Gastroesophageal sphincter (tissue), 4 donors: Measurements from ENCODE around the gene PIGX. TPM values are rescaled to one million over a fixed set of nuclear protein-coding genes. Genes with fewer than 3 reads are reported as not detected.
A peak's percentile ranks its signal among the peaks of the same experiment; 100 is the strongest.
"Not testable (repeated sequence)": the region's sequence is repeated elsewhere in the genome, so short reads cannot be mapped to it uniquely, and the experiment has no call there.

Source experiments
- ATAC-seq: fragments of 150-250 bp; one replicate; pipeline ENCODE4 v1.9.1; 2016; ENCODE audit warnings: mild to moderate bottlenecking, moderate library complexity
- H3K27ac ChIP-seq, 4 donors: fragments of 200-600 bp; sonication (generic) in 3 of 4; 1 replicate in 3 of 4; 2 replicates in 1 of 4; pipeline ENCODE4 v1.5.1; 2016 to 2019
- H3K27me3 ChIP-seq: fragments of 200-600 bp; sonication (generic); one replicate; pipeline ENCODE4 v1.5.1; 2019
- H3K36me3 ChIP-seq, 2 donors: fragments of 200-600 bp; sonication (generic); one replicate each; pipeline ENCODE4 v1.5.1; 2019; ENCODE audit warnings: control low read depth in 1 of 2
- H3K4me1 ChIP-seq, 3 donors: fragments of 200-600 bp; sonication (generic); 1 replicate in 2 of 3; 2 replicates in 1 of 3; pipeline ENCODE4 v1.5.1; 2016 to 2019; ENCODE audit warnings: control low read depth in 2 of 3
- H3K4me3 ChIP-seq, 2 donors: fragments of 200-600 bp; sonication (generic); one replicate each; pipeline ENCODE4 v1.5.1; 2019; ENCODE audit warnings: mild to moderate bottlenecking in 1 of 2, moderate library complexity in 1 of 2
- H3K9me3 ChIP-seq, 3 donors: fragments of 200-600 bp; sonication (generic); one replicate each; pipeline ENCODE4 v1.5.1; 2017 to 2019; ENCODE audit warnings: control low read depth in 2 of 3
- EP300 ChIP-seq: sonication (generic); formaldehyde crosslinking; IDR thresholded peaks from one replicate; pipeline ENCODE4 v1.6.1; 2017; ENCODE audit warnings: antibody characterized with exemption, mild to moderate bottlenecking
- POLR2A ChIP-seq, 2 donors: fragments of 450-650 bp; IDR thresholded peaks; one replicate each; pipeline ENCODE4 v1.6.1; 2017; ENCODE audit warnings: antibody characterized with exemption in 2 of 2, mild to moderate bottlenecking in 2 of 2, moderate library complexity in 1 of 2
- POLR2AphosphoS5 ChIP-seq: sonication (generic); formaldehyde crosslinking; IDR thresholded peaks from one replicate; pipeline ENCODE4 v1.6.1; 2017; ENCODE audit warnings: antibody characterized with exemption
- WGBS, 2 donors: methylation state at CpG; one replicate each; pipeline ENCODE4 v1.1.5; 2018; ENCODE audit warnings: low coverage in 1 of 2; 5-methylcytosine and 5-hydroxymethylcytosine counted together
- total RNA-seq, 4 donors: library from RNA; depleted of rRNA; stranded (reverse); fragments of >200 nt; gene quantifications; one replicate each; pipeline ENCODE4 v1.1.0, GENCODE V29; 2016
- TF ChIP-seq, protein P1 (sequence below), 4 experiments: fragments of 200-600 bp in 2 of 4; fragments of 450-650 bp in 2 of 4; sonication (generic) in 1 of 4; IDR thresholded peaks; one replicate each; pipeline ENCODE4 v1.5.1; 2017 to 2019; ENCODE audit warnings: antibody characterized with exemption in 4 of 4, mild to moderate bottlenecking in 2 of 4, moderate library complexity in 2 of 4

The PIGX gene
- total RNA-seq, 4 donors from 2014 or later: 23.8 to 35.6 (median 30.4) TPM

GRCh38 chr3:196739671-196740480, 27.7 kb downstream of the PIGX start, which contains the start of gene PAK2:
Gene PAK2, plus strand, starts transcription at chr3:196739857. Its CDS starts 42,790 bp downstream, at chr3:196782647.
- H3K27me3 ChIP-seq: no peaks in the 10 kb centered on the region
- peaks cover 0 to 45% (median 6%) of the 10 kb centered on the region in 3 donors for H3K4me1 ChIP-seq
- ATAC-seq: peak; percentile 96
- peak within 1 kb of the TSS; percentile 81 to 84 for H3K4me3 ChIP-seq
- no peak for TF ChIP-seq EP300
- peak; percentile 39 to 64 for TF ChIP-seq POLR2A (IDR thresholded peaks at IDR 0.05)
- TF ChIP-seq, protein P1, sequence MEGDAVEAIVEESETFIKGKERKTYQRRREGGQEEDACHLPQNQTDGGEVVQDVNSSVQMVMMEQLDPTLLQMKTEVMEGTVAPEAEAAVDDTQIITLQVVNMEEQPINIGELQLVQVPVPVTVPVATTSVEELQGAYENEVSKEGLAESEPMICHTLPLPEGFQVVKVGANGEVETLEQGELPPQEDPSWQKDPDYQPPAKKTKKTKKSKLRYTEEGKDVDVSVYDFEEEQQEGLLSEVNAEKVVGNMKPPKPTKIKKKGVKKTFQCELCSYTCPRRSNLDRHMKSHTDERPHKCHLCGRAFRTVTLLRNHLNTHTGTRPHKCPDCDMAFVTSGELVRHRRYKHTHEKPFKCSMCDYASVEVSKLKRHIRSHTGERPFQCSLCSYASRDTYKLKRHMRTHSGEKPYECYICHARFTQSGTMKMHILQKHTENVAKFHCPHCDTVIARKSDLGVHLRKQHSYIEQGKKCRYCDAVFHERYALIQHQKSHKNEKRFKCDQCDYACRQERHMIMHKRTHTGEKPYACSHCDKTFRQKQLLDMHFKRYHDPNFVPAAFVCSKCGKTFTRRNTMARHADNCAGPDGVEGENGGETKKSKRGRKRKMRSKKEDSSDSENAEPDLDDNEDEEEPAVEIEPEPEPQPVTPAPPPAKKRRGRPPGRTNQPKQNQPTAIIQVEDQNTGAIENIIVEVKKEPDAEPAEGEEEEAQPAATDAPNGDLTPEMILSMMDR (IDR thresholded peaks at IDR 0.05): peak in 2 of 4 experiments; percentile 18 to 46
- peak; percentile 90 for TF ChIP-seq POLR2AphosphoS5
- peaks cover 0 to under 1% of the 10 kb centered on the region in 2 donors for H3K36me3 ChIP-seq
- H3K27ac ChIP-seq: peak within 1 kb of the TSS; percentile 91 to 97 (median 95)
- H3K9me3 ChIP-seq: no peaks in the 10 kb centered on the region
- 0 to 2% methylated on average over 8 to 13 of the region's 86 CpGs for WGBS, 2 donors

DNA sequence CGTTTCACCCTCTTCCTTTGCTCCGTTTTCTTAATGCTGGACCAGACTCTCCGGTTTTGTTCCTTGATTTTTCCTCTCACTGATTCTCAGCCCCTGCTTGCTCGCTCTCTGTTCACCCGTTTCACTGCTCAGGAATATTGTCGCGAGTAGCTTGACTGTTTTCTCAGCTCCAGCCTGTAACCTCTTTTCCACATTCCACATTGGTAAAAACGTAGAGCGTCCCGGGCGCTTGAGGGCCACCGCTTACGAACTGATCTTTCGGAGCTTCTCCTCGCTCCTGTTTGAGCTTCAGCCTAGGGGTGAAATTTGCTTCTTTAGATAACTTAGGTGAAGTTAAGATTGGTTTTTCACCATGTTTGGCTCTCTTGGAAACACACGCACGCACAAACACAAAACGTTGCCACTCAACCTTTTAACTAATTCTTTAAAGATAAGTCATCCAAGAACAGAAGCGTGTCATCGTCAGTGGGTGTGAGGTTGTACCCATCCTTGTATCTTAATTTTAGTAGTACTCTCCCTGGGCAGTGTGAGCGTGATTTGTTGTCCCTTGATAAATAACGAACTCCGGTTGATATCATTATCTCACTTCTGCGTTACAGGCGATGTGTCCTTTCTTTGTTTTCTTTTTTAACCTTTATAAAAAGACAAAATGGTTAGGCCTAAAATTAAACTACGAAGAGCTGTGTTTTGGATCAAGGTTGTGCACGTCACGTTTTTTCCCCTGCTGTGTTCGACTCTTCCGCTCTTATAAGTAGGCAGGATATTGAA, 28.5 kb downstream of the PIGX start:
- no peaks in the 10 kb centered on the region for H3K9me3 ChIP-seq
- TF ChIP-seq, protein P1 (IDR thresholded peaks at IDR 0.05): no peak
- TF ChIP-seq EP300 (no peak), POLR2AphosphoS5 (no peak), POLR2A (IDR thresholded peaks at IDR 0.05) (no peak)
- H3K27ac ChIP-seq: peak overlapping the region; percentile 91 to 97 (median 95)
- ATAC-seq: no peak
- no peaks in the 10 kb centered on the region for H3K36me3 ChIP-seq
- 0 to 1% methylated on average over 27 to 30 of the region's 30 CpGs for WGBS, 2 donors
- H3K27me3 ChIP-seq: no peaks in the 10 kb centered on the region
- H3K4me3 ChIP-seq: peak overlapping the region; percentile 81 to 84
- H3K4me1 ChIP-seq: peaks cover 0 to 52% (median 6%) of the 10 kb centered on the region in 3 donors

DNA sequence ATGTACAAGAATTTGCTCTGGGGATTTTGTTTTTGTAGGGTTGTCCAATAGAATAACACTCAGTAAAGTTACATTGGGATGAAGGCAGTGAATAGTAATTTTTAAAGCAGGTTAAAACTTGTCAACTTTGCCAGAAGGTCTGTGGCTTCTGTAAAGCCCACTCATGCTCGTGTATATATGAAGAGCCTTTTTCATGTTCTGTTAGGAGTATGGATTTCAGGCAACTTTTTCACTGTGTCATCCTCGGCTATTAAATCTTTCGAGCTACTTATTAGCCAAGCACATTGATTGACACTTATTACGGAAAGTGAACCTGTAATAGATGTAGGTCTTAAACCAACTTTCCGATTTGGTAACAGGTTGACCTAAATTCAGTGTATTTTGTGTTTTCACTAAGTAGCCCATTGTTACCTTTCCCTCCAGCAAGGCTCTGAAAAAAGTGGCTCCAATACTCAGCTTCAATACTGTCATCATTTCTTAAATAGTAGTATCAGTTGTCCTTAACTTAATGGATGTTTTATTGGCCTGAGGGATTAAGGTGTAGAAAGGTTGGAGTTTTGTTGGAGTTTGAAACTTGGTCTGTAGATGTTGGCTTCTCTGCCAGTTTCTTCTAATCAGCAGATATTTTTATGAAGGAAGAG, 29.2 kb downstream of the PIGX start:
- Histone ChIP-seq H3K27me3 (no peaks in the 10 kb centered on the region), H3K27ac (peak overlapping the region; percentile 91 to 97 (median 95)), H3K4me3 (peak overlapping the region; percentile 81 to 84), H3K9me3 (no peaks in the 10 kb centered on the region), H3K4me1 (peaks cover 0 to 56% (median 6%) of the 10 kb centered on the region in 3 donors), H3K36me3 (peaks cover 0 to 3% of the 10 kb centered on the region in 2 donors)
- WGBS, 2 donors: 6 to 27% methylated on average over 5 of the region's 5 CpGs
- ATAC-seq: no peak
- no peak for TF ChIP-seq POLR2A (IDR thresholded peaks at IDR 0.05)
- no peak for TF ChIP-seq POLR2AphosphoS5
- TF ChIP-seq EP300: no peak
- TF ChIP-seq, protein P1 (IDR thresholded peaks at IDR 0.05): no peak

- Histone ChIP-seq H3K27ac (peak overlapping the region in 1 of 4 donors; percentile 2), H3K4me1 (peaks cover 0 to 57% (median 6%) of the 10 kb centered on the region in 3 donors)
- WGBS, 2 donors: 90 to 96% methylated on average over 7 to 10 of the region's 10 CpGs
- H3K9me3 ChIP-seq, ATAC-seq, H3K4me3 ChIP-seq, H3K27me3 ChIP-seq, H3K36me3 ChIP-seq: not testable (repeated sequence)
These were observed 31.4 kb downstream of the PIGX start for GRCh38 chr3:196743569-196743968.

GRCh38 chr3:196749125-196749524, 36.9 kb downstream of the PIGX start:
- 91 to 93% methylated on average over 7 to 8 of the region's 8 CpGs for WGBS, 2 donors
- no peak overlapping the region for H3K27ac ChIP-seq
- no peak for ATAC-seq
- H3K36me3 ChIP-seq: peaks cover 0 to 12% of the 10 kb centered on the region in 2 donors
- TF ChIP-seq POLR2A (IDR thresholded peaks at IDR 0.05): no peak
- no peaks in the 10 kb centered on the region for H3K9me3 ChIP-seq
- no peak overlapping the region for H3K4me3 ChIP-seq
- no peaks in the 10 kb centered on the region for H3K27me3 ChIP-seq
- peaks cover 0 to 27% (median 0%) of the 10 kb centered on the region in 3 donors for H3K4me1 ChIP-seq
